NOMO-1 (cell line): ENCODE results near the gene OLA1.
"Not testable (repeated sequence)": the region's sequence is repeated elsewhere in the genome, so short reads cannot be mapped to it uniquely, and the experiment has no call there.

Experiments used
- DNase-seq, 2 experiments: peaks; one replicate each; lab custom pipeline; 2025; ENCODE audit not compliant: unreplicated experiment in 2 of 2; lab: John Stamatoyannopoulos, UW

The OLA1 gene

DNA sequence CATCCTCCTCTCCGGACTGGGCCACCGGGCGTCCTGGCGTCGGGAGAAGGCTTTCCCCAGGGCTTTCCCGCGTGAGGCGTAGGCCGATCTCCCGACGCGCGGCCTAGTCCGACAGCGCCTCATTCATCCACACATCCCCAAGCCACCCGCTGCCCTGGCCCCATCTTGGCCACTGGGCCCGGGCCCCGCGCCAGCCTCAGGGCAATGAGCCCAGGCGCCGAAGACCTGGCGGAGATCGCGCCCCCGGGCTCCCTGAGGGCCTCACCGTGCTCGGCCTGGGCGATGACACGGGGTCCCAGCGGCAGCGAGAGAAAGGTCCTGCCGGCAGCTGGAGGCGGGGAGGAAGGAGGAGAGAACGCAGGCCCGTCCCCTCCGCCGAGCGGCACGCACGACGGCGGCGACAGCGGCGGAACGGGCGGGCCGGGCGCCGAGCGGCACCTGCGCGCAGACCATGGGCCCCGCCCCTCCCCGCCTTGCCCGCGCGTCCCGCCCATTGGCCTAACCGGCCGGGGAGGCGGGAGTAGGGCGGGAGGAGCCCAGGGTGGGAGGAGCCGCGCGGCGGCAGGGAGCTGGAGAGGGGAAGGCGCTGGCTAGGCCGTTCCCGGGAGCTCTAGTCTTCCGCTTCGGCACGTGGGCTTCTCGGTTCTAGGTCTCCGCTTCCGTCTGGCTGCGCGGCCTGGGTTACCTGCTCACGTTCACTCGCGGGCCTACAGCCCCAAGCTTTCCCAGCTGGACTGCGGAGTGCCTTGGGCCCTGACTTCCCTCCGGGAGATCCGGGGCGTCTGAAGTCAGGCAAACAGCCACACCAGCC lies at the start of gene OLA1:
OLA1 (minus strand) TSS at position 346 of the 811 bp plus-strand sequence. CDS start 1,717 bp downstream, outside the sequence.
- peak; percentile 89 to 95 for DNase-seq

GRCh38 chr2:174292908-174293307 lies 44.6 kb upstream of the OLA1 start:
- no peak for DNase-seq

- DNase-seq = no peak
Measured at GRCh38 chr2:174286172-174286571, 37.8 kb upstream of the OLA1 start.

DNA sequence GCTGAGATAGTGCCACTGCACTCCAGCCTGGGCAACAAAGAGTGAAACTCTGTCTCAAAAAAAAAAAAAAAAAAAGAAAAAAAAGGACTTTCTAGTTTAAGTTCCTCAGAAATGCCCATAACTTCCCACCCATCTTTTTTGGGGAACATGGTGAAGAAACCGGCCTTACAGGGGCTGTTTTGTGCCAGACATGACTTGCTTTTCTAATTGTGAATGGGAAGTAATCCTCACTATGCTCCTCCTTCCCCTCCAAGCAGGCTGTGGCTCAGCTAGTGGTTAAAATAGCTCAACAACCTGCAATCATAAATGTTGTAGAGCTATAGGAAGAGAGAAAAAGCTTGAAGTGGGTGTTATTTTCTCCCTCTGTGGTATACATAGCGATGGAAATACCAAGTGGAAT lies 34.1 kb upstream of the OLA1 start:
- DNase-seq = peak; percentile 54 to 64

GRCh38 chr2:174281736-174282135 lies 33.4 kb upstream of the OLA1 start:
- no peak for DNase-seq

DNA sequence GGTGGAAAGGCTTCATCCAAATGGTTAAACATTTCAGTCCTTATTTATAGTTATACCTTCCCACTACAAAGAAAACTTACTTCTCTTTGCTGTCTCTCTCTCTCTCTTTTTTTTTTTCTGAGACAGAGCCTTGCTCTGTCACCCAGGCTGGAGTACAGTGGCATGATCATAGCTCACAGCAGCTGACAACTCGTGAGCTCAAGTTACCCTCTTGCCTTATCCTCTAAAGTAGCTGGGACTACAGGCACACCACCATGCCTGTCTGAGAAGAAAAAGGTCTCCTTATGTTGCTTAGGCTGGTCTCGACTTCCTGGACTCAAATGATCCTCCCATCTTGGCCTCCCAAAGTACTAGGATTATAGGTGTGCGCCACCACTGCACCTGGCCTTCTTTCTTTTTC lies 32.3 kb upstream of the OLA1 start:
- DNase-seq = no peak

- not testable (repeated sequence) for DNase-seq
Measured at GRCh38 chr2:174270263-174270662, 21.9 kb upstream of the OLA1 start.

GRCh38 chr2:174266288-174266687 lies 18.0 kb upstream of the OLA1 start:
- no peak for DNase-seq

DNA sequence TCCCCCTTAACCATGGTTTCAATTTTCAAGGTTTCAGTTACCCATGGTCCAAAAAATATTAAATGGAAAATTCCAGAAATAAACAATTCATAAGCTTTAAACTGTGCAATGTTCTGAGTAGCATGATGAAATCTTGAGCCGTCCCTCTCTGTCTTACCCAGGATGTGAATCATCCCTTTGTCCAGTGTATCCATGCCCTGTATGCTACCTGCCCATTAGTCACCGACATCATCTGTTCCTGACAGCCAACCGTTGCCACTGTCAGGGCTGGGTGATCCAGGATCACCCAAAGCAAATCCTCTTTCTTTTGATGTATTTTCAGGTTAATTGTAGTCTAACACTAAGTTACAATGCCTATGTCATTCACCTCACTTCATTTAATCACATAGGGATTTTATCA lies 15.7 kb upstream of the OLA1 start:
- peak in 1 of 2 experiments; percentile 9 for DNase-seq

- DNase-seq = peak; percentile 65 to 81
Measured at GRCh38 chr2:174259981-174260380, 11.6 kb upstream of the OLA1 start.

- no peak for DNase-seq
Measured at GRCh38 chr2:174254267-174254666, 5.9 kb upstream of the OLA1 start.

- DNase-seq = no peak
Measured at GRCh38 chr2:174248998-174249592, 763 bp upstream of the OLA1 start.

- no peak for DNase-seq
Measured at GRCh38 chr2:174247474-174248186, 702 bp downstream of the OLA1 start.

GRCh38 chr2:174246944-174247381 lies 1.4 kb downstream of the OLA1 start:
- no peak for DNase-seq

GRCh38 chr2:174245628-174246027 lies 2.7 kb downstream of the OLA1 start:
- not testable (repeated sequence) for DNase-seq

- DNase-seq = no peak
Measured at GRCh38 chr2:174245065-174245464, 3.3 kb downstream of the OLA1 start.

DNA sequence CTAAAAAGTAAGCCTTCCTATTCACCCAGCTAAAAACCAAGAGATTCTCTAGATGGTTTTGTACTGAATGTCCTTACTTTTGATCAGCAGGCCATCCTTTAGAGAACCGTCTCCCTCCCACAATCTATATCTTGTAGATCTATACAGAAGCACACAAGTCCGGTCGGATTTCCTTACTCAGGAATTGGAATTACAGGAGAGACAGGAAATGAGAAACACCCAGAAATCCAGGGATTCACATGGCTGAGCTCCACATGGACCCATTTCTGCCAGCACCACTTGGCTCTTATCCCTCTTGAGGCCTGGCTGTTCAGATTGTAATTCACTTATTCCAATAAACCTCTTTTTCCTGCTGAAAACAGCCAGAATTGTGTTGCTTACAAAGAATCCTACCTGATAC lies 4.5 kb downstream of the OLA1 start:
- no peak for DNase-seq

DNA sequence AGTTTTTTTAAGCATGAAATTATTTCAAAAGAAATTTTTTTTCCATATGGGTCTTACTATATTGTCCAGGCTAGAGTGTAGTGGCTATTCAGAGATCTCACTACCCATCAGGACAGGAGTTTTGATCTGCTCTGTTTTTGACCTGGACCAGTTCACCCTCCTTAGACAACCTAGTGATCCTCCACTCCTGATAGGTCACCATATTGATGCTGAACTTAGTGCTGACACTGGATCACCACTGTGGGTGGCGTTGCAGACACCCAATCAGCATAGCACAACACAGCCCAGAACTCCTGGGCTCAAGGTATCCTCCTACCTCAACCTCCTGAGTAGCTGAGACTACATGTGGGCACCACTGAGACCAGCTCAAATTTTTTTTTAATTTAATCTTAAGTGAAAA lies 8.2 kb downstream of the OLA1 start:
- DNase-seq = no peak

- no peak for DNase-seq
Measured at GRCh38 chr2:174236429-174236828, 11.9 kb downstream of the OLA1 start.

DNA sequence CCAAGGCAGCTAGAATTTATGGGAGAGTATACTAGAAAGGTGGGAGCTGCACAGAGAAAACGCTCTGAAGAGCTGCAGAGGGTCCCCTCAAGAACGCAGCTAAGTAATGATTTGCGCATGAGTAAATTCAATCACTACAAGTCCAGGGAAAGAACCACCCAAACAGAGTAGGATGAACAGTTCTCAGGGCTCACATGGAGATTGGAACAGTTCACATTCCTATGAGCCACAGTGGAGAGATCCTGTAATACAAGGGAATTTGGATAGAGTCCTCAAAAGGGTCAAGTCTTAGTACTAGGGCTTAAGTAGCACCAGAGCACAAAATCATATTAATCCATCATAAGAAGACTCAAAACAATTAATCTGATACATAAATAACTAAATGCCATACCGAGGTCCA lies 12.7 kb downstream of the OLA1 start:
- DNase-seq = no peak

DNA sequence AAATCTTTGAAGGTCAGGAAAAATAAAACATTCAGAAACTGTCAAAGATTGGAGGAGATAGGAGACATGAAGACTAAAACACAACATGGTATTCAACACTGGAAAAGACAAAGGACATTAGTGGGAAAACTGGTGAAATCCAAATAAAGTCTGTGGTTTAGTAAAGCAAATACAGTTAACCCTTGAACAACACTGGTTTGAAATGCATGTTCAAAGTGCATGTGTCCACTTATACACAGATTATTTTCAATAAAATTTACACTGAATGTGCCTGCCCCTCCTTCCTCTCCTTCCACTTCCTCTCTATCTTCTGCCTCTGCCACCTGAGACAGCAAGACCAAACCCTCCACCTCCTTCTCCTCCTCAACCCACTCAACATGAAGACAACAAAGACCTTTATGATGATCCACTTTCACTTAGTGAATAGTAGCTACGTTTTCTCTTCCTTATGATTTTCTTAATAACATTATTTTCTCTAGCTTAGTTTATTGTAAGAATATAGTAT lies 14.5 kb downstream of the OLA1 start:
- no peak for DNase-seq
